ENCODE results near the gene NFAT5.
"Not testable (repeated sequence)": the region's sequence is repeated elsewhere in the genome, so short reads cannot be mapped to it uniquely, and the experiment has no call there.

Gene NFAT5

GRCh38 chr16:69565671-69566239 lies at the start of gene NFAT5:
NFAT5 (plus strand) TSS chr16:69565966; CDS start chr16:69566302, 336 bp downstream.
- DNase-seq = peak; percentile 18

- DNase-seq = not testable (repeated sequence)
Measured at GRCh38 chr16:69517914-69518313, 47.9 kb upstream of the NFAT5 start.

- no peak for DNase-seq
Measured at GRCh38 chr16:69520413-69520799, 45.4 kb upstream of the NFAT5 start.

GRCh38 chr16:69520800-69521602 lies 44.8 kb upstream of the NFAT5 start:
- no peak for DNase-seq

- no peak for DNase-seq
Measured at GRCh38 chr16:69522041-69522578, 43.7 kb upstream of the NFAT5 start.

GRCh38 chr16:69522732-69523404 lies 42.9 kb upstream of the NFAT5 start:
- no peak for DNase-seq

- DNase-seq = no peak
Measured at GRCh38 chr16:69523566-69524305, 42.0 kb upstream of the NFAT5 start.

- DNase-seq = no peak
Measured at GRCh38 chr16:69526831-69527655, 38.7 kb upstream of the NFAT5 start.

GRCh38 chr16:69531988-69532387 lies 33.8 kb upstream of the NFAT5 start:
- no peak for DNase-seq

GRCh38 chr16:69532641-69533455 lies 32.9 kb upstream of the NFAT5 start:
- DNase-seq = no peak

GRCh38 chr16:69534720-69535119 lies 31.0 kb upstream of the NFAT5 start:
- no peak for DNase-seq

GRCh38 chr16:69535123-69536050 lies 30.4 kb upstream of the NFAT5 start:
- no peak for DNase-seq

- DNase-seq = no peak
Measured at GRCh38 chr16:69537706-69538080, 28.1 kb upstream of the NFAT5 start.

- DNase-seq = no peak
Measured at GRCh38 chr16:69538808-69539207, 27.0 kb upstream of the NFAT5 start.

- no peak for DNase-seq
Measured at GRCh38 chr16:69542974-69543373, 22.8 kb upstream of the NFAT5 start.

GRCh38 chr16:69544088-69544487 lies 21.7 kb upstream of the NFAT5 start:
- no peak for DNase-seq

GRCh38 chr16:69546663-69547062 lies 19.1 kb upstream of the NFAT5 start:
- DNase-seq = not testable (repeated sequence)

- no peak for DNase-seq
Measured at GRCh38 chr16:69553332-69553731, 12.4 kb upstream of the NFAT5 start.

GRCh38 chr16:69554495-69554894 lies 11.3 kb upstream of the NFAT5 start:
- no peak for DNase-seq

GRCh38 chr16:69555437-69555836 lies 10.3 kb upstream of the NFAT5 start:
- DNase-seq = no peak
